ENCODE measurements around the gene ZNF710.
A peak's percentile ranks its signal among the peaks of the same experiment; 100 is the strongest.

The ZNF710 gene

DNA sequence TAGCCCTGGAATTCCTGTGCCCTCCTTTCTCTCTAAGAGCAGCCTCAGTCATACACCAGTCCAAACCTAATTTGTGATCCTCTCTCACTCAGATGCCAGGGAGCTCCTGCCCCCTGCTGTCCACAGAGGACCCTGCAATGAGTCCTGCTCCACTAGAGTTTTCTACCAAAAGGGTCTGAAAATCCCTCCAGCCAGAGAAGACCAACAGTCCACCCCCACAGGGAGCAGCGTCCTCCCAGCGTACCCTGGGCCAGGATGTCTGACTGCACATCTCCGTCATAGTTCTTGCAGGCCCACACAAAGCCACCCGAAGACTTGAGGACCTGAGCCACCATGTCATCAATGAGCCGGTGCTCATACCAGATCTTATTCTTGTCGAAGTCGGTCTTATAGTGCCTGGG, 85.7 kb downstream of the ZNF710 start:
- no peaks in the 10 kb centered on the region for H3K27me3 ChIP-seq
- DNase-seq: no peak
- TF ChIP-seq, protein P1, sequence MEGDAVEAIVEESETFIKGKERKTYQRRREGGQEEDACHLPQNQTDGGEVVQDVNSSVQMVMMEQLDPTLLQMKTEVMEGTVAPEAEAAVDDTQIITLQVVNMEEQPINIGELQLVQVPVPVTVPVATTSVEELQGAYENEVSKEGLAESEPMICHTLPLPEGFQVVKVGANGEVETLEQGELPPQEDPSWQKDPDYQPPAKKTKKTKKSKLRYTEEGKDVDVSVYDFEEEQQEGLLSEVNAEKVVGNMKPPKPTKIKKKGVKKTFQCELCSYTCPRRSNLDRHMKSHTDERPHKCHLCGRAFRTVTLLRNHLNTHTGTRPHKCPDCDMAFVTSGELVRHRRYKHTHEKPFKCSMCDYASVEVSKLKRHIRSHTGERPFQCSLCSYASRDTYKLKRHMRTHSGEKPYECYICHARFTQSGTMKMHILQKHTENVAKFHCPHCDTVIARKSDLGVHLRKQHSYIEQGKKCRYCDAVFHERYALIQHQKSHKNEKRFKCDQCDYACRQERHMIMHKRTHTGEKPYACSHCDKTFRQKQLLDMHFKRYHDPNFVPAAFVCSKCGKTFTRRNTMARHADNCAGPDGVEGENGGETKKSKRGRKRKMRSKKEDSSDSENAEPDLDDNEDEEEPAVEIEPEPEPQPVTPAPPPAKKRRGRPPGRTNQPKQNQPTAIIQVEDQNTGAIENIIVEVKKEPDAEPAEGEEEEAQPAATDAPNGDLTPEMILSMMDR (IDR thresholded peaks at IDR 0.05): peak; percentile 47 to 54
- peaks cover 39 to 88% (median 56%) of the 10 kb centered on the region in 3 donors for H3K36me3 ChIP-seq
- no peak overlapping the region for H3K27ac ChIP-seq
- H3K4me3 ChIP-seq: no peak overlapping the region
- no peaks in the 10 kb centered on the region for H3K9me3 ChIP-seq
- peaks cover 0 to 6% (median 0%) of the 10 kb centered on the region in 4 donors for H3K4me1 ChIP-seq
- intact Hi-C loops (cut with DNase I; ENCODE audit: low total_unique reads): no loop called here

DNA sequence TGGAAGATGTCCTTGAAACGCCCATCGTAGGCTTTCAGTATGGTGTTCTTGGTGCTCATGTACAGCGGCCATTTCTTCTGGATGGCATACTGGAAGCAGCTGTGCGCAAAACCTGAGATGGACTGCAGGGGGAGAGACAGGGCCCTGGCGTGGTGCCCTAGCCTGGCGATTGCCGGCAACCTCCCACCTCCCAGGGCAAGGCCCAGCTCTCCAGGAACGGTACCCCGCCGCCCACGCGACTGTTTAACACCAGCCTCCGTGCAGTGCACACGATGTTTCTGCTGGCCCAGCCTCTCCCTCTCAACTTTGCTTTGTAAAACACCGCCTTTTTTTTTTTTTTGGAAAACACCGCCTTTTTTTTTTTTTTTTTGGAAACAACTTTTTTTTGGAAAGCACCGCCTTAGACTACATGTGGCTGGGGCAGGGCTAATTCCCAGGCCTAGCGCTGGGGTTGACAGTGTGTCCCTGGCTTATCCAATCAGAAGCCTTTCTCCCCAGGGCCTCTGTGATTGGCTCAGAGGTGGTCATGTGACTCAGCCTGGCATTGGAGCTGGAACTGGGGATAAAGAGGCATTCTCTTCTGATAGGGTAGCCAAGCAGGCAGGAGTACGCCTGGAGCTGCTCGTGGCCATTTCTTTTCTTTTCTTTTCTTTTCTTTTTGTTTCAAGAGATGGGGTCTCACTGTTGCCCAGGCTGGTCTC, 86.5 kb downstream of the ZNF710 start:
- no peak for DNase-seq
- Histone ChIP-seq H3K36me3 (peaks cover 39 to 81% (median 49%) of the 10 kb centered on the region in 3 donors), H3K27me3 (no peaks in the 10 kb centered on the region), H3K27ac (no peak overlapping the region), H3K4me3 (no peak overlapping the region), H3K9me3 (no peaks in the 10 kb centered on the region), H3K4me1 (no peaks in the 10 kb centered on the region)
- TF ChIP-seq, protein P1 (IDR thresholded peaks at IDR 0.05): no peak
- intact Hi-C loops (cut with DNase I; ENCODE audit: low total_unique reads): no loop called here

DNA sequence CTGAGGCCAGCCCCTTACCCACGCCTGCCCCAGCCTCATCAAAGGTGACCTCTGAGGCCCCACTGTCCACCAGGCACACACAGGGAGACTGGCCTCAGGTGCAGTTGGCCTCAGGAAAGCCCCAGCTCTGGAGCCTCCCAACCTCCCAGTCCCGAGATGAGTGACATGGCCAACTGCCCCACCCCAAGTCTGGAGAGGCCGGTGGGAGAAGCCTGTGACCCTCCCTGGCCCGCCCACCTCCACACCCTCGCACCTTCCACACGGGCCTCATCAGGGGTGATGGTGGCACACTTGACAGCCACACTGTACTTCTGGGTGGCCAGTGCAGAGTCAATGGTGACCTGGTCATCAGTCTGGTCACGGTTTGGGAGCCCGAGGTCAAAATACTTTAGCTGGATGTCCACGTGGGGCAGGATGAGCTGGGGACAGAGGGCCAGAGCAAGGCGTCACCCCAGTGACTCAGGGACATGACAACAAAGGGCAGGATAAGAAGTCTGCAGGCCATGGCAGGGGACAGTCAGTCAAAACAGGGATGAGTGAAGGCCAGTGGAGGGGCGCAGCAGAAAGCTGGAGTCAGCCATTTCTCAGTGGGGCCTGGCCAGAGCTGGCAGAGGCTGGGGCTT, 89.2 kb downstream of the ZNF710 start:
- DNase-seq: no peak
- H3K9me3 ChIP-seq: no peaks in the 10 kb centered on the region
- intact Hi-C loops (cut with DNase I; ENCODE audit: low total_unique reads): loop anchor here (5.0 kb wide), 1 partner anchor 193 kb away; no protein-coding TSS in a partner anchor
- peaks cover 0 to 12% (median 3%) of the 10 kb centered on the region in 4 donors for H3K4me1 ChIP-seq
- TF ChIP-seq, protein P1 (IDR thresholded peaks at IDR 0.05): no peak
- H3K27ac ChIP-seq: no peak overlapping the region
- no peak overlapping the region for H3K4me3 ChIP-seq
- peaks cover 23 to 55% (median 26%) of the 10 kb centered on the region in 3 donors for H3K36me3 ChIP-seq
- H3K27me3 ChIP-seq: no peaks in the 10 kb centered on the region

DNA sequence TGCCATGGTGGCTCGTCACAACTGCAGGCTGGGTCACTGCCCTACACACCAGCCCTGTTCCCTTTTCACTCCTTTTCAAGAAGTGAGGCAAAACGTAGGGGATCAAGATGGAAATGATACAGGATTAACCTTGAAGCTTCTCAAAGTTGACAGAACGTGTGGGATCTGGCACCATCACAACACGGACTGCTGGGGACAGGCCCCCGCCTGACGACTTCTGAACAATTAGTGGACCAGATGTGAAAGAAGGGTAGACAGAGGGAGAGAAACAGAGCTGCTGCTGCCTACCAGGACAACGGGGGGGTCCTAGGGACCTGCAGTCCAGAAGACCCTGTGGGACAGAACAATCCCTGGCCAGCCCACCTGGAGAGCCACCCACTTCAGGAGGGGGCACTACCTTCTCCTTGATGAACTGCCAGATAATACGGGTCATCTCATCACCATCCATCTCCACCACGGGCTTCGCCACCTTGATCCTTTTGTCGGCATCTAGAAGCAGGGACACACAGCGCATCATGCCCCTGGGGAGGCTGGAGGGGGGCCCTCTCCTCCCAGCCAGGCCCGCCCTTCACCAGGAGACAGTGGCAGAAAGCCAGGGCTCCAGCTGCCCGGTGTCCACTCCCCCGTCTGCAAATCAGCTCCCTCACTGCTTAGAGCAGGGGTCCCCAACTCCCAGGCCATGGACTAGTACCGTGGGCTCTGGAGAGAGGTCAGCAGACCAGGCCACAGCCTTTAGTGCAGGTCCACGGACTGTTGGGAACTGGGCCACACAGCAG, 90.2 kb downstream of the ZNF710 start:
- no peak overlapping the region for H3K27ac ChIP-seq
- TF ChIP-seq, protein P1 (IDR thresholded peaks at IDR 0.05): no peak
- no peaks in the 10 kb centered on the region for H3K9me3 ChIP-seq
- DNase-seq: no peak
- no peak overlapping the region for H3K4me3 ChIP-seq
- intact Hi-C loops (cut with DNase I; ENCODE audit: low total_unique reads): loop anchor here (5.0 kb wide), 1 partner anchor 194 kb away; no protein-coding TSS in a partner anchor
- peaks cover 21 to 45% (median 25%) of the 10 kb centered on the region in 3 donors for H3K36me3 ChIP-seq
- H3K27me3 ChIP-seq: no peaks in the 10 kb centered on the region
- H3K4me1 ChIP-seq: peaks cover 0 to 19% (median 8%) of the 10 kb centered on the region in 4 donors

DNA sequence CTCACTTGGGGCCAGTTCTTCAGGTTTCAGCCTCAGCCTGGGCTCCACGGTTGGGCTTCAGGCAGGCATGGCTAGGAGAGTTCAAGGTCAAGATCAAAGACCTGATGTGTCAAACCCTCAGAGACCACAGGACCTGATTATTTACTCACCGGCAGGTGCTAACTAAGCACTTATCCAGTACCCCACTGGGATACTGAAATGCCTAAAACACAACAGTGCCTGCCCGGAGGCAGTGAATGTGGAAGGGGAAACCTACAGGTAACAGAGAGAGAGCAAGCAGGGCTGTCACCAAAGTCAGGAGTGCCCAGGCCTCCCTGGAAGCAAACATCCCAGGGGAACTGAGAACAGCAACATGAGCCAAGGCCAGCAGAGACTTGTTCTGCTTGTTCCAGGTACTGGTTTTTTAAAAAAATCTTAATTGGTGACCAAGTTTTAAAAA, 94.4 kb downstream of the ZNF710 start:
- TF ChIP-seq, protein P1 (IDR thresholded peaks at IDR 0.05): no peak
- Histone ChIP-seq H3K4me1 (peaks cover 0 to 53% (median 33%) of the 10 kb centered on the region in 4 donors), H3K36me3 (peaks cover 3 to 6% (median 5%) of the 10 kb centered on the region in 3 donors), H3K9me3 (no peaks in the 10 kb centered on the region), H3K4me3 (no peak overlapping the region), H3K27ac (peak overlapping the region in 1 of 2 donors; percentile 15), H3K27me3 (no peaks in the 10 kb centered on the region)
- intact Hi-C loops (cut with DNase I; ENCODE audit: low total_unique reads): no loop called here
- DNase-seq: no peak
